GM12865 (cell line): ENCODE measurements around the gene LDLRAD2.
A peak's percentile ranks its signal among the peaks of the same experiment; 100 is the strongest.

Source experiments
- DNase-seq: peaks from one replicate; pipeline ENCODE4 v3.0.0; 2010; ENCODE audit warnings: low read depth
- H3K4me3 ChIP-seq: 2 replicates; pipeline ENCODE4 v1.5.1; 2011; ENCODE audit warnings: mild to moderate bottlenecking, low read depth, low read length, control low read depth
- TF ChIP-seq, protein P1 (sequence below): IDR thresholded peaks from 2 replicates; pipeline ENCODE4 v1.5.1; 2011; ENCODE audit warnings: low read length, control low read depth, low read depth, inconsistent platforms; ENCODE audit not compliant: insufficient read depth; ENCODE audit errors: missing control alignments

LDLRAD2 gene

GRCh38 chr1:21814981-21815582 lies 3.0 kb downstream of the LDLRAD2 start:
- 0 out of 2 replicates have a peak overlapping the region, but pooled peaks have one; percentile 10 for H3K4me3 ChIP-seq
- DNase-seq, result no peak
- TF ChIP-seq, protein P1, sequence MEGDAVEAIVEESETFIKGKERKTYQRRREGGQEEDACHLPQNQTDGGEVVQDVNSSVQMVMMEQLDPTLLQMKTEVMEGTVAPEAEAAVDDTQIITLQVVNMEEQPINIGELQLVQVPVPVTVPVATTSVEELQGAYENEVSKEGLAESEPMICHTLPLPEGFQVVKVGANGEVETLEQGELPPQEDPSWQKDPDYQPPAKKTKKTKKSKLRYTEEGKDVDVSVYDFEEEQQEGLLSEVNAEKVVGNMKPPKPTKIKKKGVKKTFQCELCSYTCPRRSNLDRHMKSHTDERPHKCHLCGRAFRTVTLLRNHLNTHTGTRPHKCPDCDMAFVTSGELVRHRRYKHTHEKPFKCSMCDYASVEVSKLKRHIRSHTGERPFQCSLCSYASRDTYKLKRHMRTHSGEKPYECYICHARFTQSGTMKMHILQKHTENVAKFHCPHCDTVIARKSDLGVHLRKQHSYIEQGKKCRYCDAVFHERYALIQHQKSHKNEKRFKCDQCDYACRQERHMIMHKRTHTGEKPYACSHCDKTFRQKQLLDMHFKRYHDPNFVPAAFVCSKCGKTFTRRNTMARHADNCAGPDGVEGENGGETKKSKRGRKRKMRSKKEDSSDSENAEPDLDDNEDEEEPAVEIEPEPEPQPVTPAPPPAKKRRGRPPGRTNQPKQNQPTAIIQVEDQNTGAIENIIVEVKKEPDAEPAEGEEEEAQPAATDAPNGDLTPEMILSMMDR, result no peak

GRCh38 chr1:21815724-21816321 lies 3.8 kb downstream of the LDLRAD2 start:
- no peak overlapping the region for H3K4me3 ChIP-seq
- TF ChIP-seq, protein P1, result no peak
- DNase-seq, result no peak

DNA sequence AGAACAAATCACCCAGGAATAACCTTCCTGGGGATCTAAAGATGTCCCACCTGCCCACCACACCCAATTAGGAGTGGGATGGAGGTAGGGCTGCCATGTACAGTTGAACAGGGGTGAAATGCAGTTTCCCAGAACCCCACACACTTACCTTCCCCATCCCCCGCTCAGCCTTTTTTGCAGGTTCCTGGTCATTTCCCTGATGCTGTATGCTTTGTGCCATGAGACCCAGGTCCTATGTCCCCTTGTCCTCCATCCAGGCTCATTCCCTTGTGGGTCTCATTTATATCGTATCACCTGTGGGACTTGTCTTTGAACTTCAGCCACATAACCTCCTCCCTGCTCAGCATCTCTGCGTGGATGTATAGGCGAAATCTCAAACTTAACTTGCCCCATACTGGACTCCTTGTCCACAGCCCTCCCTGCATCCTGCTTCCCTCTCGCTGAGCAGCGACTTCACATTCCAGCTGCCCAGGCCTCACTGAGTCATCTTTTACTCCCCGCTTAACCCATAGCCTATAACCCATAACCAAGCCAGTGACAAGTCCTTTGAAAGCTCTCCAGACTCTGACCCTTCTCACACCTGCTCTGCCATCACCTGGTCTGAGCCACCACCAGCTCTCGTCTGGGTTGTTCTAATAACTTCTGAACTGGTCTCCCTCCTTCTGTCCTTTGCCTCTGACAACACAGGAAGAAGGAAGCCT lies 4.7 kb downstream of the LDLRAD2 start:
- TF ChIP-seq, protein P1, result no peak
- no peak for DNase-seq
- no peak overlapping the region for H3K4me3 ChIP-seq

- no peak overlapping the region for H3K4me3 ChIP-seq
- TF ChIP-seq, protein P1, result no peak
- peak; percentile 59 for DNase-seq
Measured at GRCh38 chr1:21818656-21819055, 6.6 kb downstream of the LDLRAD2 start.

GRCh38 chr1:21820597-21821232 lies 8.7 kb downstream of the LDLRAD2 start:
- TF ChIP-seq, protein P1, result no peak
- H3K4me3 ChIP-seq, result no peak overlapping the region
- no peak for DNase-seq

- TF ChIP-seq, protein P1, result no peak
- DNase-seq, result no peak
- H3K4me3 ChIP-seq, result no peak overlapping the region
Measured at GRCh38 chr1:21821385-21822019, 9.4 kb downstream of the LDLRAD2 start.
